Neural crest cell (in vitro differentiated cells): ENCODE results near the gene CNPPD1. TPM values are rescaled to one million over a fixed set of nuclear protein-coding genes. Genes with fewer than 3 reads are reported as not detected.

Experiments used
- DNase-seq: peaks from one replicate; pipeline ENCODE4 v3.0.0; 2021; ENCODE audit warnings: low read depth, mixed read lengths, low spot score
- H3K27ac Mint-ChIP-seq: one replicate; pipeline ENCODE4 v1.8.0; 2021; ENCODE audit warnings: mild to moderate bottlenecking, mixed read lengths; ENCODE audit not compliant: unreplicated experiment
- H3K27me3 Mint-ChIP-seq: 2 replicates; pipeline ENCODE4 v1.8.0; 2021; ENCODE audit warnings: low read depth, mild to moderate bottlenecking, mixed read lengths
- H3K36me3 Mint-ChIP-seq: 2 replicates; pipeline ENCODE4 v1.8.0; 2021; ENCODE audit warnings: low read depth, mild to moderate bottlenecking, mixed read lengths
- H3K4me1 Mint-ChIP-seq: 2 replicates; pipeline ENCODE4 v1.8.0; 2021; ENCODE audit warnings: mixed read lengths
- H3K4me3 Mint-ChIP-seq: one replicate; pipeline ENCODE4 v1.8.0; 2021; ENCODE audit warnings: mild to moderate bottlenecking, mixed read lengths
- H3K9me3 Mint-ChIP-seq: 2 replicates; pipeline ENCODE4 v1.8.0; 2021; ENCODE audit warnings: mixed read lengths
- CTCF ChIP-seq: fragments of 200-600 bp; sonication (generic); conservative IDR thresholded peaks from 2 replicates; pipeline ENCODE4 v1.5.0; 2021; ENCODE audit warnings: antibody characterized with exemption, mild to moderate bottlenecking
- total RNA-seq: library from RNA; stranded (reverse); gene quantifications from 2 replicates; pipeline ENCODE4 v1.2.1, GENCODE V29; 2021

Gene CNPPD1
- total RNA-seq, 1 donor from 2014 or later, result 42.1 TPM

GRCh38 chr2:219178377-219179175 is 1.9 kb upstream of the CNPPD1 start:
- Mint-ChIP-seq H3K36me3 (peaks cover 3% of the 10 kb centered on the region), H3K9me3 (no peaks in the 10 kb centered on the region)

GRCh38 chr2:219177552-219178376 is 1.0 kb upstream of the CNPPD1 start, which contains the start of gene RETREG2:
Gene RETREG2, plus strand, starts transcription at chr2:219178275. Its CDS starts 78 bp downstream, at chr2:219178353.
- Mint-ChIP-seq H3K36me3 (peaks cover under 1% of the 10 kb centered on the region), H3K27me3 (no peaks in the 10 kb centered on the region), H3K4me3 (peak within 1 kb of the TSS; percentile 95), H3K4me1 (peaks cover 27% of the 10 kb centered on the region), H3K9me3 (no peaks in the 10 kb centered on the region), H3K27ac (peak within 1 kb of the TSS; percentile 93)
- peak; percentile 46 for TF ChIP-seq CTCF
- peak; percentile 66 for DNase-seq

More at GRCh38 chr2:219178377-219179175, 1.9 kb upstream of the CNPPD1 start:
- Mint-ChIP-seq H3K4me1 (peaks cover 27% of the 10 kb centered on the region), H3K4me3 (peak overlapping the region; percentile 89), H3K27me3 (no peaks in the 10 kb centered on the region), H3K27ac (peak overlapping the region; percentile 90)
- peak; percentile 9 for TF ChIP-seq CTCF
- no peak for DNase-seq

- Mint-ChIP-seq H3K4me3 (peak overlapping the region; percentile 84), H3K4me1 (peaks cover 27% of the 10 kb centered on the region), H3K36me3 (peaks cover 2% of the 10 kb centered on the region), H3K9me3 (no peaks in the 10 kb centered on the region), H3K27me3 (no peaks in the 10 kb centered on the region), H3K27ac (no peak overlapping the region)
- peak; percentile 43 for TF ChIP-seq CTCF
- DNase-seq, result no peak
These were observed 552 bp downstream of the CNPPD1 start for GRCh38 chr2:219175928-219176817.

- no peak for TF ChIP-seq CTCF
- Mint-ChIP-seq H3K4me3 (peak overlapping the region; percentile 84), H3K36me3 (peaks cover 2% of the 10 kb centered on the region), H3K27me3 (no peaks in the 10 kb centered on the region), H3K27ac (no peak overlapping the region), H3K4me1 (peaks cover 27% of the 10 kb centered on the region), H3K9me3 (no peaks in the 10 kb centered on the region)
- no peak for DNase-seq
These were observed 1.2 kb downstream of the CNPPD1 start for GRCh38 chr2:219175486-219175885.

- Mint-ChIP-seq H3K27ac (no peak overlapping the region), H3K4me1 (peaks cover 27% of the 10 kb centered on the region), H3K4me3 (peak overlapping the region; percentile 84), H3K36me3 (peaks cover 2% of the 10 kb centered on the region), H3K27me3 (no peaks in the 10 kb centered on the region), H3K9me3 (no peaks in the 10 kb centered on the region)
- DNase-seq, result no peak
- TF ChIP-seq CTCF, result no peak
These were observed 1.9 kb downstream of the CNPPD1 start for GRCh38 chr2:219174801-219175200.
